Activated CD4-positive, alpha-beta T cell treated with anti-CD3 and anti-CD28 coated beads, Interleukin-2, Interleukin-4, amounts not matched to agents 100 ng/mL and 50 ng/mL, durations not matched to agents 16 hours and 8 hours (primary cell): ENCODE data around the gene EPHA2.

Experiments
- DNase-seq: peaks from one replicate; pipeline ENCODE4 v3.0.0-alpha.2; 2020; ENCODE audit warnings: low spot score

The EPHA2 gene

GRCh38 chr1:16134906-16135305 is 21.0 kb downstream of the EPHA2 start:
- no peak for DNase-seq

- DNase-seq, result no peak
These were observed 21.6 kb downstream of the EPHA2 start for GRCh38 chr1:16134066-16134801.

- DNase-seq, result no peak
These were observed 22.6 kb downstream of the EPHA2 start for GRCh38 chr1:16133007-16133961.

DNA sequence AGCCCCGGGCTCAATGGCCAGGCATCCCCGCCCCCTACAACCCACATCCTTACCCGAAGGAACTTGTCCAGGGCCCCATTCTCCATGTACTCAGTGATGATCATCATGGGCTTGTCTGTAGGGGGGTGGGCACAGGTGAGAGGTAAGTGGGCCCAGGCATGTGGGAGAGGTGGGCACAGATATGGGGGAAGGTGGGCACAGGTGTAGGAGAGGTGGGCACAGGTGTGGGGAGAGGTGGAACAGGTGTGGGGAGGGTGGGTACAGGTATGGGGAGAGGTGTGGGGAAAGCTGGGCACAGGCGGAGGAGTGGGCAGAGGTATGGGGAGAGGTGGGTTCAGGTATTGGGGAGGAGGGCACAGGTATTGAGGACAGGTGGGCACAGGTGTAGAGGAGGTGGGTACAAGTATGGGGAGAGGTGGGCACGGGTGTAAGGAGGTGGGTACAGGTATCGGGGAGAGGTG is 23.5 kb downstream of the EPHA2 start:
- DNase-seq, result no peak

DNA sequence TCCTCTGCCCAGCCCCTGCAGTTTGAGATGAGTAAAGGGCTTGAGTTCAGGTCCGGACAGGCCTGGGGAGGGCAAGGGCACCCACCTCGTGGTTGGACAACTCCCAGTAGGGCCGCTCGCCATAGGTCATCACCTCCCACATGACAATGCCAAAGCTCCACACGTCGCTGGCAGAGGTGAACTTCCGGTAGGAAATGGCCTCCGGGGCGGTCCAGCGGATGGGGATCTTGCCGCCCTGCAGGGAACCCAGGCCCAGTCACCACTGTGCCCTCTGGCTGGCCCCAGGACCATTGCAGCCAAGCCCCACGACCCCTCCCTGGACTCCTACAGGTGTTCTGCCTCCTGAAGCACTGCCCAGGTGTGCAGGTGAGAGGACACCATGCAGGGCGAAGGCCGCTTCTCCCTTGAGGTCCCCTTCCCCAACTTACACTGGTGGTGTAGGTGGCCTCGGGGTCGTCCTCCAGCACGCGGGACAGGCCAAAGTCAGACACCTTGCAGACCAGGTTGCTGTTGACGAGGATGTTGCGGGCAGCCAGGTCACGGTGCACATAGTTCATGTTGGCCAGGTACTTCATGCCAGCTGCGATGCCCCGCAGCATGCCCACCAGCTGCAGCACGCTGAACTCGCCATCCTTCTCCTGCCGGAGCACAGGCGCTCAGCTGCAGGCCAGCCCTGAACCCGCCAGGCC is 24.1 kb downstream of the EPHA2 start:
- DNase-seq, result no peak

GRCh38 chr1:16130827-16131226 is 25.0 kb downstream of the EPHA2 start:
- no peak for DNase-seq

- no peak for DNase-seq
These were observed 25.8 kb downstream of the EPHA2 start for GRCh38 chr1:16129921-16130543.

- no peak for DNase-seq
These were observed 26.6 kb downstream of the EPHA2 start for GRCh38 chr1:16129316-16129715.

- DNase-seq, result no peak
These were observed 27.5 kb downstream of the EPHA2 start for GRCh38 chr1:16128338-16128741.

DNA sequence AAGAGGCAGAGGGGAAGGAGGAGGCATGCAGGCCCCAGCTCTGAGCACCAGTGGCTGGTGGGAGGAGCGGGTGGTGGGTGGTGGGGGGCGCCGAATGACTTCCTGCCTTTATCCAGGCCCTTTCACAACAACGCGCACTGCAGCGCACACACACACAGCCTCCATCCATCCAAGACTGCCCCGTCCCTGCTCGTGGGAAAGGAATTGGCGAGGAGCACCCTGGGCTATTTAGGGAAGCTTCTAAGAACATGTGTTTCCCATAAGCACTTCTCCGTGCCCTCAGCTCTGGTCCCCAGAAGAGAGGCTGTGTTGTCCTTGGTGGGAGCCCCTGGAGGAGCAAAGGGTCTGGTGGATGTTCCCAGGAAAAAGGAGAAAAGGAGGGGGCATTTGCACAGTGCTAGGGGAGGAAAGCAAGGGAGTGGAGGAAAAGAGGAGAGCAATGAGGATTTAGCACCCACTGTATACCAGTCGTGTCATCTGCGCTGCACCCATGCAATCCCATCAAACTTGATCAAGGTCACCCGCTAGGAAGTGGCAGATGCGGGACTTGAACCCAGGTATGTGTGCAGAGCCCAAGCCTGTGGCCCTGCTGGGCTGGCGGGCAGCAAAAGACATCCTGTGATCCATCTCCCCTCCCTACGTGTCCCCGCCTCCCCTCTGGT is 28.1 kb downstream of the EPHA2 start:
- DNase-seq, result no peak

- no peak for DNase-seq
These were observed 28.9 kb downstream of the EPHA2 start for GRCh38 chr1:16126743-16127515.

DNA sequence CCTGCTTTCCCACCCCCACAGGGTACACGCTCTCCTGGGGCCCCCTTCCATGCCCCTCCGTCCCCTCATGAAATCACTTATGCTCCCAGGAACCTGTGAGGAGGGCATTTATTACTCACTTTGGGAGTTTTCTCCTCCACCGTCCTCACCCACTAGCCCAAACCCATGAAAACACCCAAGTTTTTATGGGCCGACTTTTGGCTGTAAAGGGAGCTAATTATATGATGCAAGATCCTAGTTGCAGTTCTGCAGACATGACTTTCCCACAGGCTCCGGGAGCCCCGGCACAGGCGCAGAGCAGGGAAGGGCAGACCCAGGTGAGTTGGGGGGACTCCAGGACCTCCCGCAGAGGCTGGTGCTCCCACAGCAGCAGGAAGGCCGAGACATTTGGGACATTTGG is 29.7 kb downstream of the EPHA2 start:
- DNase-seq, result no peak

- DNase-seq, result no peak
These were observed 30.4 kb downstream of the EPHA2 start for GRCh38 chr1:16125483-16125882.

DNA sequence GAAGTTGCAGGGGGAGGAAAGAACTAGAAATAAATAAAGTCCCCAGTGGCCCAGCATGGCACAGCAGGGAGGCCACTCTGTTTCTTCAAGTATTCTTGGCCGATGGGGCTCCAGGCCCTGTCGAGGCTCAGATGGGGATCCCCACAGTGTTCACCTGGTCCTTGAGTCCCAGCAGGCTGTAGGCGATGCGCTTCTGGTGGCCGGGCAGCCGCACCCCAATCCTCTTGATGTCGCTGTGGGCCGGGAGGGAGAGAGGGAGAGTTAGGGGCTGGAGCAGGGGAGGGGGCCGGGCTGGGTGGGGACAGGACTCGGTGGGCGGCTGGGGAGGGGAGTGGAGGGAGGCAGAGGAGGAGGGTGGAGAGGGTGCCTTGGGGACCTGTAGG is 30.8 kb downstream of the EPHA2 start:
- DNase-seq, result no peak

DNA sequence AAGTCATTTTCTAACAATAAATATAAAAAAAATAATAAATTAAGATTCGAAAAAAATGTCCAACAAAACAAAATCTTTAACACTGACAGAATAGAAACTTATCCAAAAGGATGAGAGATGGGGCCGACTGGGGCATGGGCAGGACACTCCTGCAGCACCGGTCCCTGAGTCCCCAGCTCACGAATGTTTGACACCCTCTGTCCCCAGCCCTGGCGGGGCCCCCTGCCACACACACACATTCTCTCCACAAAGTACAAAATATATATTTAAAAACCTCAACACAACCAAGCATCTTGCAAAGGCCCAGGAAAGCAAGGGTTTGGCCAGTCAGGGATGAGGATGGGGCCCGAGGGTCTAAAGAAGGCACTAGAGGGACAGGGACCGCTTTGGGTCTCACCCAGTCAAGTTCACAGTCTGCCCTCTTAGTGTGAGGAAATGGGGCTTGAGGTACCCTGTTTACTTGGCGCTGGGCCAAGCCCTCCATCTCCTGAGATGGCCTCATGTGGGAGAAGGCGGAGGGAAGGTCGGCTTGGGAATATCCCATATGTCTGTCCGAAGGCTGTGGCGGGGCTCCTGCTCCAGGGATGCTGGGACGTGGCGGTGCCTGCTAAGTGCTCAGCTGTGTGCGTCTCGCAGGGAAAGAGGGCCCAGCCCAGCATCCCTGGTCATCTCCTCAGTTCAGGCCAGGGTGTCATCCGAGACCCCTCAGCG is 31.3 kb downstream of the EPHA2 start:
- DNase-seq, result no peak

DNA sequence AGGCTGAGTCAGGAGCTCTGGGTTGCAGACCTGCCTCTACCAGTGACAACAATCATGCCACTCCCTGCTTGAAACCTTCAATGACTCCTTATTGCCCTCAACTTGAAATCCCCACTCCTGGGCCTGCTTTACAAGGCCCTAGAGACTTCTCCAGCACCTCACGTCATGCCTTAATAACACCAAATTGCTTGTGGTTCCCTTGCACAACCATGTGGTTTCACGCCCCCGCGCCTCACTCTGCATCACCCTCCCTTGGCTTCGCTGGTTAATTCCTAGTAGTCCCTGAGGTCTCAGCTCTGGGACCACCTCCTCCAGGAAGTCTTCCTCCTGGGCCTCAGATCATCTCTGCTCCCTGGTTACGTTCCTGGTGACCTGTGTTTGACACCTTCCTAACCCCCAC is 33.0 kb downstream of the EPHA2 start:
- peak; percentile 27 for DNase-seq

DNA sequence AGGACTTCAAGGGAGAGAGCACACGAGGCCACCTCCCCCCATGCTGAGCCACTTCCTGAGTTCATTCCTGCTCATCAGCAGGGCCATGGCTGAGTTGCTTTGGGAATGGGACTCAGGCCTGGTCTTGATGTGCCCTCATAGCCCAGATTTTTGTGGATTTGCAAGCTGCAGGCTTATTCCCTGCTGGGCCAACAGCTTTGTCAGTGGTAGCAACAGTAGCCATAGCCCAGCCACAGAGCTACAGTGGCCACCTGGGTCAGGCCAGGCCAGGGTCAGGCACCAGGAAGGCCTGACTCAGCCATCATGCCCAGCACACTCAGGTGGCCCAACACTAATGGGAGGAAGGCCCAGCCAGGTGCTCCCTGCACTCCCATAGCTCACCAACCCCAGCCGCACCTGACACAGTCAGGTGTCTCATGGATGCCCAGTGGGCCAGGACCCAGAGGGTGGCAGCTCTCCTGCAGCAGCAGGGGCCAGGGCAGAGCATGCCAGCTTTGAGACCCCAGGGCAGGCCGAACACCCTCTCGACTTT is 33.5 kb downstream of the EPHA2 start:
- DNase-seq, result no peak

DNA sequence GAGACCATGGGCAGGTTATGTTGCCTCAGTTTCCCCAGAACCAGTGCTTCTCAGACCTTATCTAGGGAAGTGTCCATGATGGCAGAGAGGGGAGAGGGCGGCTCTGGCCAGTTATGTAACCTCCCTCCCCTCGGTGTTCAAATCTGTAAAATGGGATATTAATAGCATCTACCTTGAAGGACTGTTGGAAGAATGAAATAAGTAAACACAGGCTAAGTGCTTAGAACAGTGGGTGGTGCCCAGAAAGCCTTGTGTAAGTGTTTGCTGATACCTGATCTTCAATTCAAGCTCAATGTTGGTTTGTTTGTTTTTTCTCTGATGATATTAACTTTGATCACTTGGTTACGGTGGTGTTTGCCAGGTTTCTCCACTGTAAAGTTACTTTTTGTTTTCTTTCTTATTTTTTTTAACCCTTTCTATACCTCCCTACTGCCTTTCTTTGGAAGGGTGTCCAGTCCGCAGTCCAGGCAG is 34.9 kb downstream of the EPHA2 start:
- DNase-seq, result no peak

DNA sequence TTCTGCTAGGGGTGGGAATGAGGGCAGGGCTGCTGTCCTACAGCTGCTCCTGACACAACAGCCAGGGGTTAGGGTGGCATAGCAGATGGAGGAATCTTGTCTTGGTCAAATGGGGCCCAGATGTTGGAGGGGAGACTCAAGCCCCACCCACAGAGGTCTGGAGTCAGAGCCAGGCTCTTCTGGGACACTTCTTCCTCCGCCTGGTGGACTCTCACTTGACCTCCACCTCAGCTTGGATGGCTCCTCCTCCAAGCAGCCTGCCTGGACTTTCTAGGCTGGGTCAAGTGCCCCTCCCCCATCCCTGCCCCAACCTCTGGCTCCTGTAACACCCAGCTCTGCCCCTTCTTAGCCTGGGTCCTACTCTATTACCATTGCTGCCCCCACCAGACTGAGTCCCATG is 35.5 kb downstream of the EPHA2 start:
- DNase-seq, result no peak

DNA sequence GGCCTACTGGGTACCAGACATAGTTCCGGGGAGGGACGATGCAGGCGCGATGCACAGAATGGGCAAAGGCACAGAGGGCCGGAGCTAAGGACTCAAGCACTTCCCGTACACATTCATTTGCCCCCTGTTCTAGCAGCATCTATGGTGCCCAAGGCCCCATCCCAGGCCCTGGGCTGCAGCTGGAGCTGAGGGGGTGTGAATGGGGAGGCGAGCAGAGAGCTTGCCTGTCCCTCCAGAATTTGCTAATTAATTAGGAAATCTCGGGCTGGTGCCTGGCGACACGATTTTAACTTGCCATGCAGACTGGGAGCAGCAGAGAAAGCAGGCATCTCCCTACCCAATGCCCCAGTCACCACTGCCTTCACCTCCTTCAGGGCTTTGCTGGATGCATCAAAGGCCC is 35.9 kb downstream of the EPHA2 start:
- no peak for DNase-seq
